Measurements from ENCODE around the gene NCS1. TPM values are rescaled to one million over a fixed set of nuclear protein-coding genes. Genes with fewer than 3 reads are reported as not detected.

Gene NCS1
- total and polyA plus RNA-seq, 2 of the 8 experiments (the other 6 are each of a cell fraction or from before 2014, with no cell fraction given): 34.7 to 47.6 TPM

- TF ChIP-seq CTCF (IDR thresholded peaks at IDR 0.05; ENCODE audit: control extremely low read depth in 1 of 3, insufficient read depth in 1 of 3, low read depth in 1 of 3, low read length in 3 of 3): no peak
- no peak for TF ChIP-seq EP300 (IDR thresholded peaks at IDR 0.05; ENCODE audit: borderline replicate concordance in 1 of 2, low read depth in 2 of 2, low read length in 2 of 2)
- no peak for TF ChIP-seq SRF (IDR thresholded peaks at IDR 0.05; ENCODE audit: low read depth, low read length)
- no peak for TF ChIP-seq TAF7 (optimal IDR thresholded peaks at IDR 0.05; ENCODE audit: borderline replicate concordance, low read depth, low read length)
- TF ChIP-seq SAP30 (IDR thresholded peaks at IDR 0.05; ENCODE audit: insufficient read depth, insufficient replicate concordance, low read length): no peak
- no peak for TF ChIP-seq TAF1 (IDR thresholded peaks at IDR 0.05; ENCODE audit: low read depth, low read length)
Observed at GRCh38 chr9:130262771-130263170, 90.6 kb downstream of the NCS1 start (continued).

All from H1 (cell line).